ENCODE results near the gene NARF. TPM values are rescaled to one million over a fixed set of nuclear protein-coding genes. Genes with fewer than 3 reads are reported as not detected.

NARF gene
- total and polyA plus RNA-seq, 2 experiments from 2014 or later = 66.1 to 67.1 TPM

DNA sequence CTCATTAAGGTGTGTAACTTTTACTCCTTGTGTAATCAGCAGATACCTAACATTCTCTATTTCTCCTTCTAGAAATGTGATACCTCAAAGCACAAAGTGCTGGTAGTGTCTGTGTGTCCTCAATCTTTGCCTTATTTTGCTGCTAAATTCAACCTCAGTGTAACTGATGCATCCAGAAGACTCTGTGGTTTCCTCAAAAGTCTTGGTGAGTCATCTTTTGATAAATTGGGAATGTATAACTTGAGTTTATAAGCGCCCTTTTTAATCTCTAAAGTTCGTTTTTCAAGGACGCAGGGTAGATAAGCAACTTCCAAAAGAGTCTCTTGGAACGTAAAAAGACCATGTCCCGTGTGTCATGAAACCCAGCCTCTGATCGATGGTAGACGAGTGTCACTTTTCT, 10.2 kb downstream of the NARF start (continued):
- TF ChIP-seq, protein P1, sequence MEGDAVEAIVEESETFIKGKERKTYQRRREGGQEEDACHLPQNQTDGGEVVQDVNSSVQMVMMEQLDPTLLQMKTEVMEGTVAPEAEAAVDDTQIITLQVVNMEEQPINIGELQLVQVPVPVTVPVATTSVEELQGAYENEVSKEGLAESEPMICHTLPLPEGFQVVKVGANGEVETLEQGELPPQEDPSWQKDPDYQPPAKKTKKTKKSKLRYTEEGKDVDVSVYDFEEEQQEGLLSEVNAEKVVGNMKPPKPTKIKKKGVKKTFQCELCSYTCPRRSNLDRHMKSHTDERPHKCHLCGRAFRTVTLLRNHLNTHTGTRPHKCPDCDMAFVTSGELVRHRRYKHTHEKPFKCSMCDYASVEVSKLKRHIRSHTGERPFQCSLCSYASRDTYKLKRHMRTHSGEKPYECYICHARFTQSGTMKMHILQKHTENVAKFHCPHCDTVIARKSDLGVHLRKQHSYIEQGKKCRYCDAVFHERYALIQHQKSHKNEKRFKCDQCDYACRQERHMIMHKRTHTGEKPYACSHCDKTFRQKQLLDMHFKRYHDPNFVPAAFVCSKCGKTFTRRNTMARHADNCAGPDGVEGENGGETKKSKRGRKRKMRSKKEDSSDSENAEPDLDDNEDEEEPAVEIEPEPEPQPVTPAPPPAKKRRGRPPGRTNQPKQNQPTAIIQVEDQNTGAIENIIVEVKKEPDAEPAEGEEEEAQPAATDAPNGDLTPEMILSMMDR (conservative IDR thresholded peaks at IDR 0.05; ENCODE audit: low read depth in 2 of 2) = no peak
- no peak for TF ChIP-seq EZH2phosphoT487 (IDR thresholded peaks at IDR 0.05; ENCODE audit: unreplicated experiment)

DNA sequence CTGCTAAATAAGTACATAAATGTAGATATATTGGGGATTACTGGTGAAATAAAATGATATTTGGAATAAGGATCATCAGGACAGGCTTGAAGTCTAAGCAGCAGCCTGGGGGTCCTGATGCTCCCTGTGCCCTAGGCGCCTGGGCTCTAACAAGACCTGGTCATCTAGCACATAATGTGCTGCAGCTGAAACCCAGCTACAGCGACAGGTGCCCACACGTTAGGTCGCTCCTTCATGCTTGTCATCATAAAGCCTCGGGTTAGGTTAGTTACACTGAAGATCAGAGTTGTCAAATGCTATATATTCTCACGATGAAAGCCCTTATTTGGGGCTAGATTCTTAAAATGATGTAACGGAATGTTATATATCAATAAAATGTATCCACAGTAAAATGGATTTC, 11.5 kb downstream of the NARF start:
- Histone ChIP-seq H3F3A (replicated peaks; ENCODE audit: low read depth) (no peaks in the 10 kb centered on the region), H3K4me1 (ENCODE audit: insufficient read depth) (no peaks in the 10 kb centered on the region), H2AFZ (no peak overlapping the region), H4K20me1 (replicated peaks; ENCODE audit: insufficient read depth) (no peaks in the 10 kb centered on the region; the same call in 1 of the 2 replicates), H3K27me3 (ENCODE audit: insufficient read depth) (no peaks in the 10 kb centered on the region), H3K9me2 (ENCODE audit: insufficient read depth) (no peaks in the 10 kb centered on the region), H3K36me3 (ENCODE audit: insufficient read depth) (peaks cover 15% of the 10 kb centered on the region), H3K79me2 (replicated peaks; ENCODE audit: insufficient read depth) (no peaks in the 10 kb centered on the region), H3K27ac (ENCODE audit: low read depth) (no peak overlapping the region), H3K4me2 (no peak overlapping the region), H3K4me3 (no peak overlapping the region)
- H3K36me3 Mint-ChIP-seq (ENCODE audit: low read depth) = peaks cover 53% of the 10 kb centered on the region
- ATAC-seq = no peak
- H3K27ac Mint-ChIP-seq = no peak overlapping the region
- peaks cover 2% of the 10 kb centered on the region for H3K27me3 Mint-ChIP-seq (ENCODE audit: insufficient read depth, low read depth, poor library complexity)
- no peaks in the 10 kb centered on the region for H3K4me1 Mint-ChIP-seq
- H3K9me3 Mint-ChIP-seq = no peaks in the 10 kb centered on the region
- DNase-seq (ENCODE audit: low spot score) = no peak
- no peak overlapping the region; the same call in 2 of the 3 replicates for H3K4me3 Mint-ChIP-seq
- no peak for TF ChIP-seq CREB1 (CRISPR knock-in tag; IDR thresholded peaks at IDR 0.05; ENCODE audit: low read depth)
- TF ChIP-seq STAT1 (IDR thresholded peaks at IDR 0.05; ENCODE audit: unreplicated experiment) = no peak
- TF ChIP-seq, protein P1 (conservative IDR thresholded peaks at IDR 0.05; ENCODE audit: low read depth in 2 of 2) = no peak
- TF ChIP-seq, protein P2, sequence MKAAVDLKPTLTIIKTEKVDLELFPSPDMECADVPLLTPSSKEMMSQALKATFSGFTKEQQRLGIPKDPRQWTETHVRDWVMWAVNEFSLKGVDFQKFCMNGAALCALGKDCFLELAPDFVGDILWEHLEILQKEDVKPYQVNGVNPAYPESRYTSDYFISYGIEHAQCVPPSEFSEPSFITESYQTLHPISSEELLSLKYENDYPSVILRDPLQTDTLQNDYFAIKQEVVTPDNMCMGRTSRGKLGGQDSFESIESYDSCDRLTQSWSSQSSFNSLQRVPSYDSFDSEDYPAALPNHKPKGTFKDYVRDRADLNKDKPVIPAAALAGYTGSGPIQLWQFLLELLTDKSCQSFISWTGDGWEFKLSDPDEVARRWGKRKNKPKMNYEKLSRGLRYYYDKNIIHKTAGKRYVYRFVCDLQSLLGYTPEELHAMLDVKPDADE (IDR thresholded peaks at IDR 0.05) = no peak
- TF ChIP-seq ZNF114 (CRISPR knock-in tag; IDR thresholded peaks at IDR 0.05) = no peak
- TF ChIP-seq, protein P3, sequence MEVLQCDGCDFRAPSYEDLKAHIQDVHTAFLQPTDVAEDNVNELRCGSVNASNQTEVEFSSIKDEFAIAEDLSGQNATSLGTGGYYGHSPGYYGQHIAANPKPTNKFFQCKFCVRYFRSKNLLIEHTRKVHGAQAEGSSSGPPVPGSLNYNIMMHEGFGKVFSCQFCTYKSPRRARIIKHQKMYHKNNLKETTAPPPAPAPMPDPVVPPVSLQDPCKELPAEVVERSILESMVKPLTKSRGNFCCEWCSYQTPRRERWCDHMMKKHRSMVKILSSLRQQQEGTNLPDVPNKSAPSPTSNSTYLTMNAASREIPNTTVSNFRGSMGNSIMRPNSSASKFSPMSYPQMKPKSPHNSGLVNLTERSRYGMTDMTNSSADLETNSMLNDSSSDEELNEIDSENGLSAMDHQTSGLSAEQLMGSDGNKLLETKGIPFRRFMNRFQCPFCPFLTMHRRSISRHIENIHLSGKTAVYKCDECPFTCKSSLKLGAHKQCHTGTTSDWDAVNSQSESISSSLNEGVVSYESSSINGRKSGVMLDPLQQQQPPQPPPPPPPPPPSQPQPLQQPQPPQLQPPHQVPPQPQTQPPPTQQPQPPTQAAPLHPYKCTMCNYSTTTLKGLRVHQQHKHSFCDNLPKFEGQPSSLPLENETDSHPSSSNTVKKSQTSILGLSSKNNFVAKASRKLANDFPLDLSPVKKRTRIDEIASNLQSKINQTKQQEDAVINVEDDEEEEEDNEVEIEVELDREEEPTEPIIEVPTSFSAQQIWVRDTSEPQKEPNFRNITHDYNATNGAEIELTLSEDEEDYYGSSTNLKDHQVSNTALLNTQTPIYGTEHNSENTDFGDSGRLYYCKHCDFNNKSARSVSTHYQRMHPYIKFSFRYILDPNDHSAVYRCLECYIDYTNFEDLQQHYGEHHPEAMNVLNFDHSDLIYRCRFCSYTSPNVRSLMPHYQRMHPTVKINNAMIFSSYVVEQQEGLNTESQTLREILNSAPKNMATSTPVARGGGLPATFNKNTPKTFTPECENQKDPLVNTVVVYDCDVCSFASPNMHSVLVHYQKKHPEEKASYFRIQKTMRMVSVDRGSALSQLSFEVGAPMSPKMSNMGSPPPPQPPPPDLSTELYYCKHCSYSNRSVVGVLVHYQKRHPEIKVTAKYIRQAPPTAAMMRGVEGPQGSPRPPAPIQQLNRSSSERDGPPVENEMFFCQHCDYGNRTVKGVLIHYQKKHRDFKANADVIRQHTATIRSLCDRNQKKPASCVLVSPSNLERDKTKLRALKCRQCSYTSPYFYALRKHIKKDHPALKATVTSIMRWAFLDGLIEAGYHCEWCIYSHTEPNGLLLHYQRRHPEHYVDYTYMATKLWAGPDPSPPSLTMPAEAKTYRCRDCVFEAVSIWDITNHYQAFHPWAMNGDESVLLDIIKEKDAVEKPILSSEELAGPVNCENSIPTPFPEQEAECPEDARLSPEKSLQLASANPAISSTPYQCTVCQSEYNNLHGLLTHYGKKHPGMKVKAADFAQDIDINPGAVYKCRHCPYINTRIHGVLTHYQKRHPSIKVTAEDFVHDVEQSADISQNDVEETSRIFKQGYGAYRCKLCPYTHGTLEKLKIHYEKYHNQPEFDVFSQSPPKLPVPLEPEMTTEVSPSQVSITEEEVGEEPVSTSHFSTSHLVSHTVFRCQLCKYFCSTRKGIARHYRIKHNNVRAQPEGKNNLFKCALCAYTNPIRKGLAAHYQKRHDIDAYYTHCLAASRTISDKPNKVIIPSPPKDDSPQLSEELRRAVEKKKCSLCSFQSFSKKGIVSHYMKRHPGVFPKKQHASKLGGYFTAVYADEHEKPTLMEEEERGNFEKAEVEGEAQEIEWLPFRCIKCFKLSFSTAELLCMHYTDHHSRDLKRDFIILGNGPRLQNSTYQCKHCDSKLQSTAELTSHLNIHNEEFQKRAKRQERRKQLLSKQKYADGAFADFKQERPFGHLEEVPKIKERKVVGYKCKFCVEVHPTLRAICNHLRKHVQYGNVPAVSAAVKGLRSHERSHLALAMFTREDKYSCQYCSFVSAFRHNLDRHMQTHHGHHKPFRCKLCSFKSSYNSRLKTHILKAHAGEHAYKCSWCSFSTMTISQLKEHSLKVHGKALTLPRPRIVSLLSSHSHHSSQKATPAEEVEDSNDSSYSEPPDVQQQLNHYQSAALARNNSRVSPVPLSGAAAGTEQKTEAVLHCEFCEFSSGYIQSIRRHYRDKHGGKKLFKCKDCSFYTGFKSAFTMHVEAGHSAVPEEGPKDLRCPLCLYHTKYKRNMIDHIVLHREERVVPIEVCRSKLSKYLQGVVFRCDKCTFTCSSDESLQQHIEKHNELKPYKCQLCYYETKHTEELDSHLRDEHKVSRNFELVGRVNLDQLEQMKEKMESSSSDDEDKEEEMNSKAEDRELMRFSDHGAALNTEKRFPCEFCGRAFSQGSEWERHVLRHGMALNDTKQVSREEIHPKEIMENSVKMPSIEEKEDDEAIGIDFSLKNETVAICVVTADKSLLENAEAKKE (CRISPR knock-in tag; IDR thresholded peaks at IDR 0.05) = no peak
- no peak for TF ChIP-seq NANOG (IDR thresholded peaks at IDR 0.05; ENCODE audit: borderline replicate concordance)
- no peak for TF ChIP-seq EZH2 (IDR thresholded peaks at IDR 0.05; ENCODE audit: low read depth, unreplicated experiment)
- no peak for TF ChIP-seq ZNF331 (CRISPR knock-in tag; IDR thresholded peaks at IDR 0.05; ENCODE audit: low read depth)
- TF ChIP-seq EZH2phosphoT487 (IDR thresholded peaks at IDR 0.05; ENCODE audit: unreplicated experiment) = no peak
